ENCODE data around the gene IKZF2. TPM values are rescaled to one million over a fixed set of nuclear protein-coding genes. Genes with fewer than 3 reads are reported as not detected.

The IKZF2 gene
- total and polyA plus RNA-seq, 7 experiments from 2014 or later, result 0.26 to 23.4 (median 6.1) TPM

- H3K27ac Mint-ChIP-seq, result no peak overlapping the region
- H3K27ac ChIP-seq (ENCODE audit: low read depth, low read length), result no peak overlapping the region
- no peak overlapping the region for H3K4me3 Mint-ChIP-seq
- POLR2A ChIA-PET, result no interaction called here
- DNase-seq (no peak), ATAC-seq (no peak)
- H3K9me3 ChIP-seq (ENCODE audit: control insufficient read depth in 2 of 3, low read length in 3 of 3), result no peaks in the 10 kb centered on the region
- CTCF ChIA-PET, result interaction anchor here (0.7 kb wide), 1 partner anchor 220 kb away, joined by 4 read pairs; no protein-coding TSS in a partner anchor
- no peaks in the 10 kb centered on the region for H3K36me3 Mint-ChIP-seq
- peaks cover 0 to 3% (median 0%) of the 10 kb centered on the region in 7 donors for H3K4me1 Mint-ChIP-seq
- no peaks in the 10 kb centered on the region for H3K36me3 ChIP-seq (ENCODE audit: control insufficient read depth in 2 of 3, insufficient read depth in 3 of 3, low read length in 3 of 3)
- H3K9me3 Mint-ChIP-seq, result peaks cover 0 to 8% (median 0%) of the 10 kb centered on the region in 11 donors
- no peaks in the 10 kb centered on the region for H3K27me3 Mint-ChIP-seq
- H3K4me3 ChIP-seq (ENCODE audit: low read length), result no peak overlapping the region
- no peaks in the 10 kb centered on the region for H3K4me1 ChIP-seq (ENCODE audit: control insufficient read depth in 2 of 2, insufficient read depth in 2 of 2, low read length in 2 of 2)
- intact Hi-C loops (cut with micrococcal nuclease), result no loop called here
- H3K27me3 ChIP-seq (ENCODE audit: control insufficient read depth in 2 of 2, insufficient read depth in 2 of 2, low read length in 2 of 2), result no peaks in the 10 kb centered on the region
Measured at GRCh38 chr2:212994976-212995375, 156.4 kb downstream of the IKZF2 start.

- H3K36me3 ChIP-seq (ENCODE audit: control insufficient read depth in 2 of 3, insufficient read depth in 3 of 3, low read length in 3 of 3), result no peaks in the 10 kb centered on the region
- POLR2A ChIA-PET, result no interaction called here
- no peak overlapping the region for H3K27ac Mint-ChIP-seq
Measured at GRCh38 chr2:212991120-212991519, 160.3 kb downstream of the IKZF2 start.

GRCh38 chr2:212990697-212991096 lies 160.7 kb downstream of the IKZF2 start:
- Mint-ChIP-seq H3K4me3 (no peak overlapping the region), H3K27ac (no peak overlapping the region), H3K4me1 (no peaks in the 10 kb centered on the region), H3K27me3 (no peaks in the 10 kb centered on the region), H3K9me3 (peaks cover 0 to 13% (median 0%) of the 10 kb centered on the region in 11 donors), H3K36me3 (no peaks in the 10 kb centered on the region)
- Histone ChIP-seq H3K27ac (ENCODE audit: low read depth, low read length) (no peak overlapping the region), H3K36me3 (ENCODE audit: control insufficient read depth in 2 of 3, insufficient read depth in 3 of 3, low read length in 3 of 3) (no peaks in the 10 kb centered on the region), H3K4me3 (ENCODE audit: low read length) (no peak overlapping the region), H3K27me3 (ENCODE audit: control insufficient read depth in 2 of 2, insufficient read depth in 2 of 2, low read length in 2 of 2) (no peaks in the 10 kb centered on the region), H3K9me3 (ENCODE audit: control insufficient read depth in 2 of 3, low read length in 3 of 3) (no peaks in the 10 kb centered on the region), H3K4me1 (ENCODE audit: control insufficient read depth in 2 of 2, insufficient read depth in 2 of 2, low read length in 2 of 2) (no peaks in the 10 kb centered on the region)
- no peak for ATAC-seq
- intact Hi-C loops (cut with micrococcal nuclease), result no loop called here
- CTCF ChIA-PET, result no interaction called here
- POLR2A ChIA-PET, result no interaction called here
- no peak for DNase-seq

More at GRCh38 chr2:212991120-212991519, 160.3 kb downstream of the IKZF2 start:
- H3K9me3 ChIP-seq (ENCODE audit: control insufficient read depth in 2 of 3, low read length in 3 of 3), result no peaks in the 10 kb centered on the region
- CTCF ChIA-PET, result no interaction called here
- ATAC-seq (no peak), DNase-seq (no peak)
- Mint-ChIP-seq H3K9me3 (peaks cover 0 to 13% (median 0%) of the 10 kb centered on the region in 11 donors), H3K36me3 (no peaks in the 10 kb centered on the region), H3K4me1 (no peaks in the 10 kb centered on the region), H3K27me3 (no peaks in the 10 kb centered on the region), H3K4me3 (no peak overlapping the region)
- intact Hi-C loops (cut with micrococcal nuclease), result no loop called here
- no peaks in the 10 kb centered on the region for H3K27me3 ChIP-seq (ENCODE audit: control insufficient read depth in 2 of 2, insufficient read depth in 2 of 2, low read length in 2 of 2)
- H3K27ac ChIP-seq (ENCODE audit: low read depth, low read length), result no peak overlapping the region
- no peak overlapping the region for H3K4me3 ChIP-seq (ENCODE audit: low read length)
- H3K4me1 ChIP-seq (ENCODE audit: control insufficient read depth in 2 of 2, insufficient read depth in 2 of 2, low read length in 2 of 2), result no peaks in the 10 kb centered on the region

GRCh38 chr2:212987492-212987891 lies 163.9 kb downstream of the IKZF2 start:
- H3K27ac ChIP-seq (ENCODE audit: low read depth, low read length), result no peak overlapping the region
- H3K27me3 ChIP-seq (ENCODE audit: control insufficient read depth in 2 of 2, insufficient read depth in 2 of 2, low read length in 2 of 2), result no peaks in the 10 kb centered on the region
- no peaks in the 10 kb centered on the region for H3K4me1 ChIP-seq (ENCODE audit: control insufficient read depth in 2 of 2, insufficient read depth in 2 of 2, low read length in 2 of 2)
- no peak for DNase-seq
- no peak overlapping the region for H3K4me3 ChIP-seq (ENCODE audit: low read length)
- no peak overlapping the region for H3K27ac Mint-ChIP-seq
- intact Hi-C loops (cut with micrococcal nuclease), result no loop called here
- H3K27me3 Mint-ChIP-seq, result no peaks in the 10 kb centered on the region
- H3K9me3 Mint-ChIP-seq, result peaks cover 0 to 6% (median 0%) of the 10 kb centered on the region in 11 donors
- no peak overlapping the region for H3K4me3 Mint-ChIP-seq
- H3K9me3 ChIP-seq (ENCODE audit: control insufficient read depth in 2 of 3, low read length in 3 of 3), result no peaks in the 10 kb centered on the region
- H3K36me3 Mint-ChIP-seq, result no peaks in the 10 kb centered on the region
- no peaks in the 10 kb centered on the region for H3K36me3 ChIP-seq (ENCODE audit: control insufficient read depth in 2 of 3, insufficient read depth in 3 of 3, low read length in 3 of 3)
- no peaks in the 10 kb centered on the region for H3K4me1 Mint-ChIP-seq
- ATAC-seq, result no peak
- POLR2A ChIA-PET, result no interaction called here
- CTCF ChIA-PET, result no interaction called here

- CTCF ChIA-PET, result no interaction called here
- peaks cover 0 to 15% (median 2%) of the 10 kb centered on the region in 7 donors for H3K4me1 Mint-ChIP-seq
- H3K9me3 Mint-ChIP-seq, result peaks cover 0 to 5% (median 0%) of the 10 kb centered on the region in 11 donors
- Histone ChIP-seq H3K27me3 (ENCODE audit: control insufficient read depth in 2 of 2, insufficient read depth in 2 of 2, low read length in 2 of 2) (no peaks in the 10 kb centered on the region), H3K9me3 (ENCODE audit: control insufficient read depth in 2 of 3, low read length in 3 of 3) (no peaks in the 10 kb centered on the region), H3K27ac (ENCODE audit: low read depth, low read length) (no peak overlapping the region), H3K4me1 (ENCODE audit: control insufficient read depth in 2 of 2, insufficient read depth in 2 of 2, low read length in 2 of 2) (peaks cover 0 to 4% of the 10 kb centered on the region in 2 donors), H3K36me3 (ENCODE audit: control insufficient read depth in 2 of 3, insufficient read depth in 3 of 3, low read length in 3 of 3) (no peaks in the 10 kb centered on the region), H3K4me3 (ENCODE audit: low read length) (no peak overlapping the region)
- no peak overlapping the region for H3K4me3 Mint-ChIP-seq
- intact Hi-C loops (cut with micrococcal nuclease), result no loop called here
- no peak overlapping the region for H3K27ac Mint-ChIP-seq
- POLR2A ChIA-PET, result no interaction called here
- no peak for ATAC-seq
- DNase-seq, result no peak
- H3K27me3 Mint-ChIP-seq, result no peaks in the 10 kb centered on the region
- H3K36me3 Mint-ChIP-seq, result no peaks in the 10 kb centered on the region
Measured at GRCh38 chr2:212984129-212984528, 167.3 kb downstream of the IKZF2 start.

- CTCF ChIA-PET, result interaction anchor here (0.5 kb wide), 1 partner anchor 170 kb away, joined by 5 read pairs; no protein-coding TSS in a partner anchor
- H3K27me3 Mint-ChIP-seq, result peaks cover 0 to 3% (median 0%) of the 10 kb centered on the region in 5 donors
- POLR2A ChIA-PET, result no interaction called here
Measured at GRCh38 chr2:212979799-212980198, 171.6 kb downstream of the IKZF2 start.

GRCh38 chr2:212979046-212979612 lies 172.3 kb downstream of the IKZF2 start:
- peaks cover 0 to 3% (median 0%) of the 10 kb centered on the region in 5 donors for H3K27me3 Mint-ChIP-seq
- peaks cover 0 to 17% (median 2%) of the 10 kb centered on the region in 7 donors for H3K4me1 Mint-ChIP-seq
- no peak overlapping the region for H3K4me3 ChIP-seq (ENCODE audit: low read length)
- DNase-seq, result no peak
- peak overlapping the region in 1 of 9 donors; percentile 42 for H3K27ac Mint-ChIP-seq
- peaks cover 0 to 4% of the 10 kb centered on the region in 2 donors for H3K4me1 ChIP-seq (ENCODE audit: control insufficient read depth in 2 of 2, insufficient read depth in 2 of 2, low read length in 2 of 2)
- ChIA-PET POLR2A (no interaction called here), CTCF (interaction anchor here (0.5 kb wide), 1 partner anchor 170 kb away, joined by 5 read pairs; no protein-coding TSS in a partner anchor)
- peaks cover 0 to 3% (median 0%) of the 10 kb centered on the region in 11 donors for H3K9me3 Mint-ChIP-seq
- H3K27me3 ChIP-seq (ENCODE audit: control insufficient read depth in 2 of 2, insufficient read depth in 2 of 2, low read length in 2 of 2), result no peaks in the 10 kb centered on the region
- no peak for ATAC-seq
- H3K9me3 ChIP-seq (ENCODE audit: control insufficient read depth in 2 of 3, low read length in 3 of 3), result no peaks in the 10 kb centered on the region
- H3K36me3 ChIP-seq (ENCODE audit: control insufficient read depth in 2 of 3, insufficient read depth in 3 of 3, low read length in 3 of 3), result no peaks in the 10 kb centered on the region
- peak overlapping the region in 1 of 10 donors; percentile 7 for H3K4me3 Mint-ChIP-seq
- no peaks in the 10 kb centered on the region for H3K36me3 Mint-ChIP-seq
- intact Hi-C loops (cut with micrococcal nuclease), result no loop called here
- H3K27ac ChIP-seq (ENCODE audit: low read depth, low read length), result no peak overlapping the region

More at GRCh38 chr2:212979799-212980198, 171.6 kb downstream of the IKZF2 start:
- no peak for DNase-seq
- Histone ChIP-seq H3K36me3 (ENCODE audit: control insufficient read depth in 2 of 3, insufficient read depth in 3 of 3, low read length in 3 of 3) (no peaks in the 10 kb centered on the region), H3K9me3 (ENCODE audit: control insufficient read depth in 2 of 3, low read length in 3 of 3) (no peaks in the 10 kb centered on the region), H3K4me1 (ENCODE audit: control insufficient read depth in 2 of 2, insufficient read depth in 2 of 2, low read length in 2 of 2) (peaks cover 0 to 4% of the 10 kb centered on the region in 2 donors), H3K4me3 (ENCODE audit: low read length) (no peak overlapping the region), H3K27ac (ENCODE audit: low read depth, low read length) (no peak overlapping the region), H3K27me3 (ENCODE audit: control insufficient read depth in 2 of 2, insufficient read depth in 2 of 2, low read length in 2 of 2) (no peaks in the 10 kb centered on the region)
- intact Hi-C loops (cut with micrococcal nuclease), result no loop called here
- H3K4me1 Mint-ChIP-seq, result peaks cover 0 to 17% (median 2%) of the 10 kb centered on the region in 7 donors
- peaks cover 0 to 3% (median 0%) of the 10 kb centered on the region in 11 donors for H3K9me3 Mint-ChIP-seq
- peak overlapping the region in 3 of 9 donors; percentile 25 to 84 (median 41) for H3K27ac Mint-ChIP-seq
- peak; percentile 76 for ATAC-seq
- peak overlapping the region in 1 of 10 donors; percentile 6 for H3K4me3 Mint-ChIP-seq
- no peaks in the 10 kb centered on the region for H3K36me3 Mint-ChIP-seq
